GM12878 (cell line): ENCODE results near the gene NFATC1. TPM values are rescaled to one million over a fixed set of nuclear protein-coding genes. Genes with fewer than 3 reads are reported as not detected.

Experiments
- CBX3 ChIP-seq: fragments of 200-600 bp; sonication (generic); IDR thresholded peaks from 2 replicates; pipeline ENCODE4 v1.6.1; 2016; ENCODE audit warnings: low read depth, borderline replicate concordance
- EED ChIP-seq: sonication (generic); IDR thresholded peaks from 2 replicates; pipeline ENCODE4 v1.6.1; 2016; ENCODE audit warnings: antibody characterized with exemption, low read depth
- HDAC2 ChIP-seq: fragments of 200-600 bp; sonication (generic); IDR thresholded peaks from 2 replicates; pipeline ENCODE4 v1.6.1; 2017
- MYC ChIP-seq: IDR thresholded peaks from 2 replicates; pipeline ENCODE4 v1.6.1; 2011; ENCODE audit warnings: mild to moderate bottlenecking, low read length, moderate library complexity, inconsistent platforms; ENCODE audit not compliant: insufficient read depth, insufficient replicate concordance, insufficient read length, severe bottlenecking
- ZBED1 ChIP-seq: IDR thresholded peaks from 2 replicates; pipeline ENCODE4 v1.6.1; 2016; ENCODE audit warnings: borderline replicate concordance
- ZNF274 ChIP-seq: IDR thresholded peaks from one replicate; pipeline ENCODE4 v1.8.0; 2011; ENCODE audit not compliant: insufficient read length, insufficient read depth
- polyA plus RNA-seq, 11 experiments: library from polyadenylated mRNA; depleted of rRNA in 4 of 11; unstranded in 6 of 11; stranded (reverse) in 5 of 11; fragments of >200 nt; fragmentation: Nextera tagmentation in 4 of 11; fragmentation: Illumina TruSeq in 1 of 11; extraction: Ambion mirVana in 4 of 11; extraction: Trizol in 1 of 11; gene quantifications; 1 replicate in 1 of 11; 2 replicates in 10 of 11; pipeline versions ENCODE4 v1.2.1 to v1.2.3, GENCODE V29; 2011 to 2016; ENCODE audit warnings: inconsistent platforms in 2 of 11, missing spikeins in 2 of 11, low read depth in 1 of 11
- total RNA-seq, 4 experiments: library from RNA; depleted of rRNA in 3 of 4; stranded (reverse); fragments of >200 nt in 3 of 4; fragmentation: Illumina TruSeq in 1 of 4; extraction: Trizol in 1 of 4; gene quantifications; 2 replicates each; pipeline versions ENCODE4 v1.2.1 to v1.2.3, GENCODE V29; 2013 to 2021
- TF ChIP-seq, protein P1 (sequence below): IDR thresholded peaks from 2 replicates; pipeline ENCODE4 v1.6.1; 2012; ENCODE audit warnings: low read length, inconsistent platforms
- TF ChIP-seq, protein P2 (sequence below): fragments of 450-650 bp; IDR thresholded peaks from 2 replicates; pipeline ENCODE4 v1.6.1; 2017; ENCODE audit warnings: mild to moderate bottlenecking, moderate library complexity

Gene NFATC1
- total and polyA plus RNA-seq, 10 of the 15 experiments (the other 5 are each of a cell fraction or from before 2014, with no cell fraction given): 0.84 to 20.8 (median 5.1) TPM

DNA sequence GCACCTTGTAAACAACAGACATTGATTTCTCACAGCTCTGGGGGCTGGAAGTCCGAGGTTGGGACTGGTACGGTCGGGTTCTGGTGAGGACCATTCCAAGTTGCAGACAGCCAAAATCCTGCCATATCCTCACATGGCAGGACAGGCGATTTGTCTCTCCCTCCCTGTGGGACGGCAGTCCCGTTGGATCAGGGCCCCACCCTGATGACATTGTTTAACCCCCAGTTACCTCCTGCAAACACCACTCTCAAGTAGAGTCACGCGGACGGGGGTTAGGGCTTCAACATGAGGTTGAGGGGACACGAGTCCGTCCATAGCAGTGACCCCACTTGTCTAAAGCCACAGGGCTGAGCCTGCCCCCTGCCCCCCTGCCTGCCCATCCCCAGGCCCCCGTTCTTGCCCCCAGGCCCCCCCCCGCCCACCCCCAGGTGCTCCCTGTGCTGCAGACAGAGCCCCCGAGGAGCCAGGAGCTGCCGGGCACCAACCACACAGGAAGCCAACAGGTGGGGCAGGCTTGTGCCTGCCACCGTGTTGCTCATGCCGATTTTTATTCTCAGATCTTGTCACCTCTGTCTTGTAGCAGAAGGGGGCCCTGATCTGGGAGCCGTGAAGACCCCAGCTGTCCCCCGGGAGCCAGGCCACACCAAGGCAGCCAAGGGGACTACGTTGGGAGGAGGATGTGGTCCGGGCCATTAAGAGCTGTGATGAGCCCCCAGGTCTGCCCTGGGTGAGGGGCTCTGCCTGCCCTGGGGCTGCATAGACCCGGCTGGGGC is 82.2 kb downstream of the NFATC1 start (continued):
- TF ChIP-seq, protein P1, sequence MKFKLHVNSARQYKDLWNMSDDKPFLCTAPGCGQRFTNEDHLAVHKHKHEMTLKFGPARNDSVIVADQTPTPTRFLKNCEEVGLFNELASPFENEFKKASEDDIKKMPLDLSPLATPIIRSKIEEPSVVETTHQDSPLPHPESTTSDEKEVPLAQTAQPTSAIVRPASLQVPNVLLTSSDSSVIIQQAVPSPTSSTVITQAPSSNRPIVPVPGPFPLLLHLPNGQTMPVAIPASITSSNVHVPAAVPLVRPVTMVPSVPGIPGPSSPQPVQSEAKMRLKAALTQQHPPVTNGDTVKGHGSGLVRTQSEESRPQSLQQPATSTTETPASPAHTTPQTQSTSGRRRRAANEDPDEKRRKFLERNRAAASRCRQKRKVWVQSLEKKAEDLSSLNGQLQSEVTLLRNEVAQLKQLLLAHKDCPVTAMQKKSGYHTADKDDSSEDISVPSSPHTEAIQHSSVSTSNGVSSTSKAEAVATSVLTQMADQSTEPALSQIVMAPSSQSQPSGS: no peak
- TF ChIP-seq MYC (no peak), ZBED1 (no peak), EED (no peak), HDAC2 (no peak), CBX3 (no peak), ZNF274 (no peak)
- TF ChIP-seq, protein P2, sequence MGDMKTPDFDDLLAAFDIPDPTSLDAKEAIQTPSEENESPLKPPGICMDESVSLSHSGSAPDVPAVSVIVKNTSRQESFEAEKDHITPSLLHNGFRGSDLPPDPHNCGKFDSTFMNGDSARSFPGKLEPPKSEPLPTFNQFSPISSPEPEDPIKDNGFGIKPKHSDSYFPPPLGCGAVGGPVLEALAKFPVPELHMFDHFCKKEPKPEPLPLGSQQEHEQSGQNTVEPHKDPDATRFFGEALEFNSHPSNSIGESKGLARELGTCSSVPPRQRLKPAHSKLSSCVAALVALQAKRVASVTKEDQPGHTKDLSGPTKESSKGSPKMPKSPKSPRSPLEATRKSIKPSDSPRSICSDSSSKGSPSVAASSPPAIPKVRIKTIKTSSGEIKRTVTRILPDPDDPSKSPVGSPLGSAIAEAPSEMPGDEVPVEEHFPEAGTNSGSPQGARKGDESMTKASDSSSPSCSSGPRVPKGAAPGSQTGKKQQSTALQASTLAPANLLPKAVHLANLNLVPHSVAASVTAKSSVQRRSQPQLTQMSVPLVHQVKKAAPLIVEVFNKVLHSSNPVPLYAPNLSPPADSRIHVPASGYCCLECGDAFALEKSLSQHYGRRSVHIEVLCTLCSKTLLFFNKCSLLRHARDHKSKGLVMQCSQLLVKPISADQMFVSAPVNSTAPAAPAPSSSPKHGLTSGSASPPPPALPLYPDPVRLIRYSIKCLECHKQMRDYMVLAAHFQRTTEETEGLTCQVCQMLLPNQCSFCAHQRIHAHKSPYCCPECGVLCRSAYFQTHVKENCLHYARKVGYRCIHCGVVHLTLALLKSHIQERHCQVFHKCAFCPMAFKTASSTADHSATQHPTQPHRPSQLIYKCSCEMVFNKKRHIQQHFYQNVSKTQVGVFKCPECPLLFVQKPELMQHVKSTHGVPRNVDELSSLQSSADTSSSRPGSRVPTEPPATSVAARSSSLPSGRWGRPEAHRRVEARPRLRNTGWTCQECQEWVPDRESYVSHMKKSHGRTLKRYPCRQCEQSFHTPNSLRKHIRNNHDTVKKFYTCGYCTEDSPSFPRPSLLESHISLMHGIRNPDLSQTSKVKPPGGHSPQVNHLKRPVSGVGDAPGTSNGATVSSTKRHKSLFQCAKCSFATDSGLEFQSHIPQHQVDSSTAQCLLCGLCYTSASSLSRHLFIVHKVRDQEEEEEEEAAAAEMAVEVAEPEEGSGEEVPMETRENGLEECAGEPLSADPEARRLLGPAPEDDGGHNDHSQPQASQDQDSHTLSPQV: no peak
